Kidney epithelial cell (primary cell): ENCODE measurements around the gene EYA4. TPM values are rescaled to one million over a fixed set of nuclear protein-coding genes. Genes with fewer than 3 reads are reported as not detected.
A peak's percentile ranks its signal among the peaks of the same experiment; 100 is the strongest.

Experiments
- DNase-seq: peaks from one replicate; pipeline ENCODE4 v3.0.0-alpha.2; 2010; ENCODE audit warnings: low read depth
- H3K27me3 ChIP-seq: 2 replicates; pipeline ENCODE4 v1.6.0; 2011; ENCODE audit warnings: low read length; ENCODE audit not compliant: control insufficient read depth, insufficient read depth
- H3K36me3 ChIP-seq: 2 replicates; pipeline ENCODE4 v1.5.1; 2011; ENCODE audit warnings: low read length; ENCODE audit not compliant: control insufficient read depth, insufficient read depth
- H3K4me3 ChIP-seq: 2 replicates; pipeline ENCODE4 v1.5.1; 2011; ENCODE audit warnings: low read depth, mild to moderate bottlenecking, control low read depth, low read length
- CTCF ChIP-seq: IDR thresholded peaks from 2 replicates; pipeline ENCODE4 v1.5.1; 2011; ENCODE audit warnings: mild to moderate bottlenecking, moderate library complexity, low read length, control low read depth, inconsistent platforms; ENCODE audit not compliant: insufficient read depth, poor library complexity, severe bottlenecking
- total RNA-seq: library from RNA; depleted of rRNA; stranded (reverse); fragments of >200 nt; gene quantifications from 2 replicates; pipeline ENCODE4 v1.2.3, GENCODE V29; 2015

Gene EYA4
- total RNA-seq = 0.58 and 1.8 TPM in 2 replicates

GRCh38 chr6:133241086-133241900 lies at the start of gene EYA4:
TSS of gene EYA4 (plus strand) at chr6:133241357. CDS start at chr6:133274781, 33,424 bp downstream.
- no peak for TF ChIP-seq CTCF
- peaks cover 28% of the 10 kb centered on the region for H3K27me3 ChIP-seq
- no peak for DNase-seq
- no peaks in the 10 kb centered on the region for H3K36me3 ChIP-seq
- peak within 1 kb of the TSS; percentile 39 for H3K4me3 ChIP-seq

- DNase-seq = no peak
- Histone ChIP-seq H3K36me3 (no peaks in the 10 kb centered on the region), H3K4me3 (no peak overlapping the region), H3K27me3 (no peaks in the 10 kb centered on the region)
- no peak for TF ChIP-seq CTCF
Measured at GRCh38 chr6:133193396-133193795, 47.8 kb upstream of the EYA4 start.

- TF ChIP-seq CTCF = no peak
- Histone ChIP-seq H3K27me3 (no peaks in the 10 kb centered on the region), H3K4me3 (no peak overlapping the region), H3K36me3 (no peaks in the 10 kb centered on the region)
- DNase-seq = no peak
Measured at GRCh38 chr6:133198725-133199124, 42.4 kb upstream of the EYA4 start.

GRCh38 chr6:133201231-133201630 lies 39.9 kb upstream of the EYA4 start:
- DNase-seq = no peak
- Histone ChIP-seq H3K36me3 (no peaks in the 10 kb centered on the region), H3K4me3 (no peak overlapping the region), H3K27me3 (no peaks in the 10 kb centered on the region)
- TF ChIP-seq CTCF = no peak

- Histone ChIP-seq H3K36me3 (no peaks in the 10 kb centered on the region), H3K27me3 (no peaks in the 10 kb centered on the region), H3K4me3 (no peak overlapping the region)
- DNase-seq = no peak
- no peak for TF ChIP-seq CTCF
Measured at GRCh38 chr6:133202610-133203343, 38.4 kb upstream of the EYA4 start.
